HG02623 (cell line): ENCODE results near the gene PKIB.
"Not testable (repeated sequence)": the region's sequence is repeated elsewhere in the genome, so short reads cannot be mapped to it uniquely, and the experiment has no call there.

ENCODE experiments used
- ATAC-seq: cut with Tn5 transposase; IDR thresholded peaks from one replicate; pipeline ENCODE4 v1.9.1; 2021; ENCODE audit warnings: moderate library complexity; ENCODE audit not compliant: unreplicated experiment

The PKIB gene

GRCh38 chr6:122620428-122620827, 10.2 kb downstream of the PKIB start:
- no peak for ATAC-seq

- no peak for ATAC-seq
Observed at GRCh38 chr6:122620902-122621301, 10.7 kb downstream of the PKIB start.

- no peak for ATAC-seq
Observed at GRCh38 chr6:122621638-122622037, 11.4 kb downstream of the PKIB start.

GRCh38 chr6:122622479-122622878, 12.3 kb downstream of the PKIB start:
- no peak for ATAC-seq

- no peak for ATAC-seq
Observed at GRCh38 chr6:122623279-122623678, 13.1 kb downstream of the PKIB start.

GRCh38 chr6:122624853-122625252, 14.6 kb downstream of the PKIB start:
- no peak for ATAC-seq

GRCh38 chr6:122628714-122629113, 18.5 kb downstream of the PKIB start:
- no peak for ATAC-seq

- no peak for ATAC-seq
Observed at GRCh38 chr6:122631571-122632249, 21.5 kb downstream of the PKIB start.

GRCh38 chr6:122640366-122640765, 30.2 kb downstream of the PKIB start:
- no peak for ATAC-seq

- ATAC-seq: no peak
Observed at GRCh38 chr6:122641819-122642218, 31.6 kb downstream of the PKIB start.

- ATAC-seq: not testable (repeated sequence)
Observed at GRCh38 chr6:122642604-122643003, 32.4 kb downstream of the PKIB start.

GRCh38 chr6:122645256-122645655, 35.1 kb downstream of the PKIB start:
- no peak for ATAC-seq

GRCh38 chr6:122647765-122648164, 37.6 kb downstream of the PKIB start:
- no peak for ATAC-seq

- ATAC-seq: no peak
Observed at GRCh38 chr6:122648726-122649125, 38.5 kb downstream of the PKIB start.

GRCh38 chr6:122649701-122650100, 39.5 kb downstream of the PKIB start:
- no peak for ATAC-seq

GRCh38 chr6:122650403-122650802, 40.2 kb downstream of the PKIB start:
- ATAC-seq: no peak

GRCh38 chr6:122651031-122651430, 40.8 kb downstream of the PKIB start:
- ATAC-seq: no peak

- no peak for ATAC-seq
Observed at GRCh38 chr6:122651604-122652003, 41.4 kb downstream of the PKIB start.

- ATAC-seq: no peak
Observed at GRCh38 chr6:122652431-122652830, 42.2 kb downstream of the PKIB start.

GRCh38 chr6:122653094-122653493, 42.9 kb downstream of the PKIB start:
- ATAC-seq: no peak

- ATAC-seq: no peak
Observed at GRCh38 chr6:122654012-122654411, 43.8 kb downstream of the PKIB start.

GRCh38 chr6:122657601-122658000, 47.4 kb downstream of the PKIB start:
- ATAC-seq: no peak

- ATAC-seq: no peak
Observed at GRCh38 chr6:122660296-122660695, 50.1 kb downstream of the PKIB start.
